ENCODE data around the gene SPAG17.

The SPAG17 gene

DNA sequence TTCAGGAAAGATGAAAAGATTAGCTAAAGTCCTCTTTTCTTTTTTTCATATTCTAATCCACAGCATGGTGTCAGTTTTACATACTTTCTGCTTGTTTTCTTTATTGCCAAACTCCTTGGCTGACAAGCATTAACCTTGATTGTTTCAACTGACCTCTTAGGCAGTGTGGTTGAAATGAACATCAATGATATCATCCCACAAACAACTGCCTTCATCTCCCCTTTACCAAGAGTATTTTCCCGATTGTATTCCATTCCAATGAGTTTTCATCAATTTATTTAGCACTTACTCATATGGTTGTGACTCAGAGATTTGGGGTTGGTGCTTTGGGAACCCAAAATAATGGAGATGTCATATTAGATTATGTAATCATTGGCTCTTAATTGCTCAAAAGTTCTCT lies 71.8 kb downstream of the SPAG17 start (continued):
- no peak for TF ChIP-seq ZNF560 (tag by site-specific recombination; IDR thresholded peaks at IDR 0.05; ENCODE audit: borderline replicate concordance)

DNA sequence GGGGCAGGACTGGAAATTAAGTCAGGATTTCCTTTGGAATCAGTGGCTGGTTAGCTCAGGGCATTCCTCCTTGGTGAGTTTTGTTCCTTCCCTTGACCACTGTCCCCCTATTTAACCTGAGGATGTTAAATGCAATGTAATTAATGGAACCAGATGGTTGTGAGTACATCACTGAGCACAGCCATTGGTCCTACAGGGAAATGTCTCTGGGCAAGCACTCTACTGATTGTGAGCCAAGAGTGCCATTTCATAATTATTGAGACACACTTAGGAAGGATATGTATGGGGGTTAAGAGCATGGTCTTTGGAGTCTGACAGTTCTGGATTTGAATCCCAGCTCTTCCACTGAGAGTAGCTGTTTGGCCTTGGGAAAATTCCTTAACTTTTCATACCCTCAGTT lies 74.4 kb downstream of the SPAG17 start:
- no peak overlapping the region for H3K4me3 ChIP-seq (ENCODE audit: low read depth, low read length)
- H3K4me1 ChIP-seq (ENCODE audit: control insufficient read depth, insufficient read depth, low read length): no peaks in the 10 kb centered on the region
- no peak overlapping the region for H3K27ac ChIP-seq (ENCODE audit: extremely low read depth, low read depth, low read length)
- no peaks in the 10 kb centered on the region for H3K36me3 ChIP-seq (ENCODE audit: control insufficient read depth in 2 of 2, insufficient read depth in 1 of 2, low read length in 2 of 2)
- ChIA-PET CTCF (no interaction called here), POLR2A (no interaction called here)
- H3K9me3 ChIP-seq (ENCODE audit: control insufficient read depth, insufficient read depth, low read depth, low read length): no peaks in the 10 kb centered on the region
- TF ChIP-seq ZNF391 (tag by site-specific recombination; IDR thresholded peaks at IDR 0.05; ENCODE audit: borderline replicate concordance, low read depth) (no peak), ZNF596 (tag by site-specific recombination; IDR thresholded peaks at IDR 0.05) (no peak), PRDM1 (tag by site-specific recombination; IDR thresholded peaks at IDR 0.05) (no peak), ZNF843 (tag by site-specific recombination; IDR thresholded peaks at IDR 0.05) (no peak)
- TF ChIP-seq, protein P1, sequence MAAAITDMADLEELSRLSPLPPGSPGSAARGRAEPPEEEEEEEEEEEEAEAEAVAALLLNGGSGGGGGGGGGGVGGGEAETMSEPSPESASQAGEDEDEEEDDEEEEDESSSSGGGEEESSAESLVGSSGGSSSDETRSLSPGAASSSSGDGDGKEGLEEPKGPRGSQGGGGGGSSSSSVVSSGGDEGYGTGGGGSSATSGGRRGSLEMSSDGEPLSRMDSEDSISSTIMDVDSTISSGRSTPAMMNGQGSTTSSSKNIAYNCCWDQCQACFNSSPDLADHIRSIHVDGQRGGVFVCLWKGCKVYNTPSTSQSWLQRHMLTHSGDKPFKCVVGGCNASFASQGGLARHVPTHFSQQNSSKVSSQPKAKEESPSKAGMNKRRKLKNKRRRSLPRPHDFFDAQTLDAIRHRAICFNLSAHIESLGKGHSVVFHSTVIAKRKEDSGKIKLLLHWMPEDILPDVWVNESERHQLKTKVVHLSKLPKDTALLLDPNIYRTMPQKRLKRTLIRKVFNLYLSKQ (tag by site-specific recombination; IDR thresholded peaks at IDR 0.05; ENCODE audit: borderline replicate concordance): no peak

DNA sequence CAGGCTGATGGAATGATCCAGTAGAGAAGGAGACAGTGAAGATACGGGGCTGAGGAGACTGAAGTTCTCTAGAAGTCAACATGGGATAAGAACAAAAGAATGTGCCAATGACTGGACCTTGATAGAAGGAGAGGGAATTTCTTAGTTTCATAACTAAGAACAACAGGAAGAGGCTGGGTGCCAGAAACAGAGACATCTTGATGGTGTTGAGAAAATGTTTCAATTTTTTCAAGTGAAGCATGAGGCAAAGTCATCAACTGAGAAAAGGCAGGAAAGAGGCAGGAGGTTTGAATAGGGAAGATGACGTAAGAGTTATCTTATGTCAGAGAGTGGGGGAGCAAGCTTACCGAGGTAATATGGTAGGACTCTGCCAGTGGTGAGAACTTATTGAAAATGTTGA lies 80.1 kb downstream of the SPAG17 start:
- no peak overlapping the region for H3K27ac ChIP-seq (ENCODE audit: extremely low read depth, low read depth, low read length)
- H3K4me1 ChIP-seq (ENCODE audit: control insufficient read depth, insufficient read depth, low read length): no peaks in the 10 kb centered on the region; the same call in 1 of the 2 replicates
- H3K9me3 ChIP-seq (ENCODE audit: control insufficient read depth, insufficient read depth, low read depth, low read length): no peaks in the 10 kb centered on the region
- TF ChIP-seq BCL11B (tag by site-specific recombination; IDR thresholded peaks at IDR 0.05; ENCODE audit: low read depth) (no peak), BCL11A (tag by site-specific recombination; IDR thresholded peaks at IDR 0.05; ENCODE audit: low read depth) (no peak), ZNF785 (tag by site-specific recombination; IDR thresholded peaks at IDR 0.05) (no peak), ZFHX2 (tag by site-specific recombination; conservative IDR thresholded peaks at IDR 0.05) (no peak), ZNF202 (tag by site-specific recombination; IDR thresholded peaks at IDR 0.05; ENCODE audit: borderline replicate concordance) (no peak), ZNF169 (tag by site-specific recombination; IDR thresholded peaks at IDR 0.05) (no peak), ZNF354C (tag by site-specific recombination; IDR thresholded peaks at IDR 0.05; ENCODE audit: borderline replicate concordance, low read depth) (no peak)
- TF ChIP-seq, protein P2, sequence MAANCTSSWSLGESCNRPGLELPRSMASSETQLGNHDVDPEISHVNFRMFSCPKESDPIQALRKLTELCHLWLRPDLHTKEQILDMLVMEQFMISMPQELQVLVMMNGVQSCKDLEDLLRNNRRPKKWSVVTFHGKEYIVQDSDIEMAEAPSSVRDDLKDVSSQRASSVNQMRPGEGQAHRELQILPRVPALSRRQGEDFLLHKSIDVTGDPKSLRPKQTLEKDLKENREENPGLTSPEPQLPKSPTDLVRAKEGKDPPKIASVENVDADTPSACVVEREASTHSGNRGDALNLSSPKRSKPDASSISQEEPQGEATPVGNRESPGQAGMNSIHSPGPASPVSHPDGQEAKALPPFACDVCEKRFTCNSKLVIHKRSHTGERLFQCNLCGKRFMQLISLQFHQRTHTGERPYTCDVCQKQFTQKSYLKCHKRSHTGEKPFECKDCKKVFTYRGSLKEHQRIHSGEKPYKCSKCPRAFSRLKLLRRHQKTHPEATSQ (tag by site-specific recombination; IDR thresholded peaks at IDR 0.05): no peak
- TF ChIP-seq, protein P3, sequence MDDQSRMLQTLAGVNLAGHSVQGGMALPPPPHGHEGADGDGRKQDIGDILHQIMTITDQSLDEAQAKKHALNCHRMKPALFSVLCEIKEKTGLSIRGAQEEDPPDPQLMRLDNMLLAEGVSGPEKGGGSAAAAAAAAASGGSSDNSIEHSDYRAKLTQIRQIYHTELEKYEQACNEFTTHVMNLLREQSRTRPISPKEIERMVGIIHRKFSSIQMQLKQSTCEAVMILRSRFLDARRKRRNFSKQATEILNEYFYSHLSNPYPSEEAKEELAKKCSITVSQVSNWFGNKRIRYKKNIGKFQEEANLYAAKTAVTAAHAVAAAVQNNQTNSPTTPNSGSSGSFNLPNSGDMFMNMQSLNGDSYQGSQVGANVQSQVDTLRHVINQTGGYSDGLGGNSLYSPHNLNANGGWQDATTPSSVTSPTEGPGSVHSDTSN (CRISPR knock-in tag; IDR thresholded peaks at IDR 0.05): no peak
- TF ChIP-seq, protein P4, sequence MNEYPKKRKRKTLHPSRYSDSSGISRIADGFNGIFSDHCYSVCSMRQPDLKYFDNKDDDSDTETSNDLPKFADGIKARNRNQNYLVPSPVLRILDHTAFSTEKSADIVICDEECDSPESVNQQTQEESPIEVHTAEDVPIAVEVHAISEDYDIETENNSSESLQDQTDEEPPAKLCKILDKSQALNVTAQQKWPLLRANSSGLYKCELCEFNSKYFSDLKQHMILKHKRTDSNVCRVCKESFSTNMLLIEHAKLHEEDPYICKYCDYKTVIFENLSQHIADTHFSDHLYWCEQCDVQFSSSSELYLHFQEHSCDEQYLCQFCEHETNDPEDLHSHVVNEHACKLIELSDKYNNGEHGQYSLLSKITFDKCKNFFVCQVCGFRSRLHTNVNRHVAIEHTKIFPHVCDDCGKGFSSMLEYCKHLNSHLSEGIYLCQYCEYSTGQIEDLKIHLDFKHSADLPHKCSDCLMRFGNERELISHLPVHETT (tag by site-specific recombination; IDR thresholded peaks at IDR 0.05): no peak
- TF ChIP-seq, protein P5, sequence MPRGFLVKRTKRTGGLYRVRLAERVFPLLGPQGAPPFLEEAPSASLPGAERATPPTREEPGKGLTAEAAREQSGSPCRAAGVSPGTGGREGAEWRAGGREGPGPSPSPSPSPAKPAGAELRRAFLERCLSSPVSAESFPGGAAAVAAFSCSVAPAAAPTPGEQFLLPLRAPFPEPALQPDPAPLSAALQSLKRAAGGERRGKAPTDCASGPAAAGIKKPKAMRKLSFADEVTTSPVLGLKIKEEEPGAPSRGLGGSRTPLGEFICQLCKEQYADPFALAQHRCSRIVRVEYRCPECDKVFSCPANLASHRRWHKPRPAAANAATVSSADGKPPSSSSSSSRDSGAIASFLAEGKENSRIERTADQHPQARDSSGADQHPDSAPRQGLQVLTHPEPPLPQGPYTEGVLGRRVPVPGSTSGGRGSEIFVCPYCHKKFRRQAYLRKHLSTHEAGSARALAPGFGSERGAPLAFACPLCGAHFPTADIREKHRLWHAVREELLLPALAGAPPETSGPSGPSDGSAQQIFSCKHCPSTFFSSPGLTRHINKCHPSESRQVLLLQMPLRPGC (tag by site-specific recombination; IDR thresholded peaks at IDR 0.05): no peak
- TF ChIP-seq, protein P6, sequence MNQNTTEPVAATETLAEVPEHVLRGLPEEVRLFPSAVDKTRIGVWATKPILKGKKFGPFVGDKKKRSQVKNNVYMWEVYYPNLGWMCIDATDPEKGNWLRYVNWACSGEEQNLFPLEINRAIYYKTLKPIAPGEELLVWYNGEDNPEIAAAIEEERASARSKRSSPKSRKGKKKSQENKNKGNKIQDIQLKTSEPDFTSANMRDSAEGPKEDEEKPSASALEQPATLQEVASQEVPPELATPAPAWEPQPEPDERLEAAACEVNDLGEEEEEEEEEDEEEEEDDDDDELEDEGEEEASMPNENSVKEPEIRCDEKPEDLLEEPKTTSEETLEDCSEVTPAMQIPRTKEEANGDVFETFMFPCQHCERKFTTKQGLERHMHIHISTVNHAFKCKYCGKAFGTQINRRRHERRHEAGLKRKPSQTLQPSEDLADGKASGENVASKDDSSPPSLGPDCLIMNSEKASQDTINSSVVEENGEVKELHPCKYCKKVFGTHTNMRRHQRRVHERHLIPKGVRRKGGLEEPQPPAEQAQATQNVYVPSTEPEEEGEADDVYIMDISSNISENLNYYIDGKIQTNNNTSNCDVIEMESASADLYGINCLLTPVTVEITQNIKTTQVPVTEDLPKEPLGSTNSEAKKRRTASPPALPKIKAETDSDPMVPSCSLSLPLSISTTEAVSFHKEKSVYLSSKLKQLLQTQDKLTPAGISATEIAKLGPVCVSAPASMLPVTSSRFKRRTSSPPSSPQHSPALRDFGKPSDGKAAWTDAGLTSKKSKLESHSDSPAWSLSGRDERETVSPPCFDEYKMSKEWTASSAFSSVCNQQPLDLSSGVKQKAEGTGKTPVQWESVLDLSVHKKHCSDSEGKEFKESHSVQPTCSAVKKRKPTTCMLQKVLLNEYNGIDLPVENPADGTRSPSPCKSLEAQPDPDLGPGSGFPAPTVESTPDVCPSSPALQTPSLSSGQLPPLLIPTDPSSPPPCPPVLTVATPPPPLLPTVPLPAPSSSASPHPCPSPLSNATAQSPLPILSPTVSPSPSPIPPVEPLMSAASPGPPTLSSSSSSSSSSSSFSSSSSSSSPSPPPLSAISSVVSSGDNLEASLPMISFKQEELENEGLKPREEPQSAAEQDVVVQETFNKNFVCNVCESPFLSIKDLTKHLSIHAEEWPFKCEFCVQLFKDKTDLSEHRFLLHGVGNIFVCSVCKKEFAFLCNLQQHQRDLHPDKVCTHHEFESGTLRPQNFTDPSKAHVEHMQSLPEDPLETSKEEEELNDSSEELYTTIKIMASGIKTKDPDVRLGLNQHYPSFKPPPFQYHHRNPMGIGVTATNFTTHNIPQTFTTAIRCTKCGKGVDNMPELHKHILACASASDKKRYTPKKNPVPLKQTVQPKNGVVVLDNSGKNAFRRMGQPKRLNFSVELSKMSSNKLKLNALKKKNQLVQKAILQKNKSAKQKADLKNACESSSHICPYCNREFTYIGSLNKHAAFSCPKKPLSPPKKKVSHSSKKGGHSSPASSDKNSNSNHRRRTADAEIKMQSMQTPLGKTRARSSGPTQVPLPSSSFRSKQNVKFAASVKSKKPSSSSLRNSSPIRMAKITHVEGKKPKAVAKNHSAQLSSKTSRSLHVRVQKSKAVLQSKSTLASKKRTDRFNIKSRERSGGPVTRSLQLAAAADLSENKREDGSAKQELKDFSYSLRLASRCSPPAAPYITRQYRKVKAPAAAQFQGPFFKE (tag by site-specific recombination; IDR thresholded peaks at IDR 0.05; ENCODE audit: borderline replicate concordance): no peak
- H3K4me3 ChIP-seq (ENCODE audit: low read depth, low read length): no peak overlapping the region
- CTCF ChIA-PET: no interaction called here
- H3K36me3 ChIP-seq (ENCODE audit: control insufficient read depth in 2 of 2, insufficient read depth in 1 of 2, low read length in 2 of 2): no peaks in the 10 kb centered on the region
- POLR2A ChIA-PET: no interaction called here
